Heart left ventricle (tissue), 13 donors: ENCODE data around the gene ASH1L.
"Not testable (repeated sequence)": the region's sequence is repeated elsewhere in the genome, so short reads cannot be mapped to it uniquely, and the experiment has no call there.

Source experiments
- CTCF ChIP-seq, 12 donors: fragments of 200-600 bp; sonication (generic) in 4 of 12; IDR thresholded peaks; one replicate each; pipeline versions ENCODE4 v1.5.0 to v1.8.0; 2018 to 2022; ENCODE audit warnings: antibody characterized with exemption in 12 of 12, mild to moderate bottlenecking in 5 of 12
- POLR2A ChIP-seq, 2 donors: fragments of 450-650 bp; IDR thresholded peaks; one replicate each; pipeline ENCODE4 v1.6.1; 2017; ENCODE audit warnings: antibody characterized with exemption in 2 of 2, mild to moderate bottlenecking in 2 of 2, moderate library complexity in 2 of 2
- donor health status: ischemic (EF 13 %, LVEDD 7.1; RV severe dilation, severe dysfunction).
- donor health status: DM: no; HTN: yes; CAD: no.
- donor health status: DM: no; HTN: no; CAD: no.
- donor health status: ischemic (EF 25% LVEDD 6.9; RV normal size, moderate dysfunction).
- donor health status: ischemic (EF 25% LVEDD 5.7; RV mildly dilated, moderate dysfunction).
- donor health status: ischemic (EF 35%, LVEDD 5.7; RV mildly dilated, moderate dysfunction).
- donor health status: nonischemic (EF 11% LVEDD 7.7; RV severe dilation, severe dysfunction).
- donor health status: DM: yes; HTN: yes; CAD: no.
- donor health status: PGD.
- donor health status: ischemic (EF 29% LVEDD 5.4; RV normal size, mild dysfunction).
- donor health status: nonischemic (EF 23%, LVEDD 6.1; RV moderate dilation, normal function).

DNA sequence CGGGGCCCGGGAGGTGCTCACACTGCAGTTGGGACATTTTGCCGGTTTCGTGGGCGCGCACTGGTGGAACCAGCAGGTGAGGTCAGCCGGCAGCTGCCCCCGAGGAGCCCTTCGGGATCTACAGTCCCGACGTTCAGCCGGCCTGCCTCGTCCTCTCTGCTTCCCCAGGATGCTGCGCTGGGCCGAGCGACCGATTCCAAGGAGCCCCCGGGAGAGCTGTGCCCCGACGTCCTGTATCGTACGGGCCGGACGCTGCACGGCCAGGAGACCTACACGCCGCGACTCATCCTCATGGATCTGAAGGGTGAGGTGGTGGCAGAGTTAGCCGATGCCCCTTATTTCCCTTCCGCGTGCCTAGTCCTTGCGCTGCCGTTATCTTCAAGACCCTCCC is 47.6 kb upstream of the ASH1L start:
- not testable (repeated sequence) for TF ChIP-seq POLR2A, CTCF (IDR thresholded peaks at IDR 0.05)
